ENCODE results near the gene ARID3A.

The ARID3A gene

GRCh38 chr19:901216-902092 lies 24.4 kb upstream of the ARID3A start:
- Histone ChIP-seq H3K9ac (ENCODE audit: low read depth in 1 of 2, low read length in 2 of 2) (no peak overlapping the region), H3K27me3 (ENCODE audit: control insufficient read depth in 2 of 2, insufficient read depth in 2 of 2, low read length in 2 of 2) (no peaks in the 10 kb centered on the region), H3K27ac (ENCODE audit: low read depth in 2 of 2, low read length in 2 of 2) (no peak overlapping the region), H3K4me1 (ENCODE audit: control insufficient read depth in 2 of 2, insufficient read depth in 2 of 2, low read length in 2 of 2) (peaks cover 0 to 1% of the 10 kb centered on the region in 2 donors), H3K9me3 (ENCODE audit: control insufficient read depth in 2 of 2, low read length in 2 of 2) (no peaks in the 10 kb centered on the region), H3K36me3 (ENCODE audit: control insufficient read depth in 2 of 2, insufficient read depth in 2 of 2, low read length in 2 of 2) (peaks cover 0 to 9% of the 10 kb centered on the region in 2 donors), H3K4me3 (ENCODE audit: low read length in 2 of 2) (no peak overlapping the region)

DNA sequence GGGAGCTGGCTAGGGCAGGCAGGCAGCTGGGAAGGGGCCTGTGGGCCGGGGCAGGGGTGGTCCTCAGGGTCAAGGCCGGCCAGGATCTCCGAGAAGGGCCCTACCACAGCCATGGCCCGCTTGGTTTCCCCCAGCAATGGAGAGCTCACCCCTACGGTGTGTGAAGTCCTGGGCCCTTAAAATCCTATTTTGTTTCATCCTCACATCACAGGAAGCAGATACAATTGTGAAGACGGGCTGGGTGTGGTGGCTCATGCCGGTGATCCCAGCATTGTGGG lies 23.8 kb upstream of the ARID3A start:
- H3K27ac ChIP-seq (ENCODE audit: low read depth in 2 of 2, low read length in 2 of 2) = no peak overlapping the region
- peaks cover 0 to 7% of the 10 kb centered on the region in 2 donors for H3K36me3 ChIP-seq (ENCODE audit: control insufficient read depth in 2 of 2, insufficient read depth in 2 of 2, low read length in 2 of 2)
- H3K9me3 ChIP-seq (ENCODE audit: control insufficient read depth in 2 of 2, low read length in 2 of 2) = no peaks in the 10 kb centered on the region

DNA sequence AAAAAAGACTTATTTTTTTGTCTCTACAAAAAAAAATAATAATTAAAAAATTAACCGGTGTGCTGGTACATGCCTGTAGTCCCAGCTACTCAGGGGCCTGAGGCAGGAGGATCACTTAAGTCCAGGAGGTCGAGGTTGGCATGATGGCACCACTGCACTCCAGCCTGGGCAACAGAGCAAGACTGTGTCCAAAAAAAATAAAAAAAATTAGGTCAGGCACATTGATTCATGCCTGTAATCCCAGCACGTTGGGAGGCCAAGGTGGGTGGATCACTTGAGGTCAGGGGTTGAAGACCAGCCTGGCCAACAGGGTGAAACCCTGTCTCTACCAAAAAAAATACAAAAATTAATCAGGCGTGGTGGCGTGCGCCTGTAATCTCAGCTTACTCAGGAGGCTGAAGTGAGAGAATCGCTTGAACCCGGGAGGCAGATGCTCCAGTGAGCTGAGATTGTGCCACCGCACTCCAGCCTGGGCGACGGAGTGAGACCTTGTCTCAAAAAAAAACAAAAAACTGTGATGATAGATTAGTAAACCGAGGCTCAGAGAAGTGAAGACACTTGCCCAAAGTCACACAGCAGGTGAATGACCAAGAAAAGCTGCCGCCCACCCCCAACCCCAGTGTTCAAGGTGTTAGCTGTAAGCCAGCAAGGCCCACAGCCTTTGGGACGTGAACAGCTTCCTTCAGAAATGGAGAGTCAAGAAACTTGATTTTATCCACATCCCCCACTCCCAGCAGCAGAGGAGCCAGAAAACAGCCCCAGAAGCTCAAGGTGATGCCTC lies 23.2 kb upstream of the ARID3A start:
- Histone ChIP-seq H3K4me1 (ENCODE audit: control insufficient read depth in 2 of 2, insufficient read depth in 2 of 2, low read length in 2 of 2) (peaks cover 0 to 3% of the 10 kb centered on the region in 2 donors), H3K36me3 (ENCODE audit: control insufficient read depth in 2 of 2, insufficient read depth in 2 of 2, low read length in 2 of 2) (peaks cover 0 to 5% of the 10 kb centered on the region in 2 donors), H3K4me3 (ENCODE audit: low read length in 2 of 2) (no peak overlapping the region), H3K9me3 (ENCODE audit: control insufficient read depth in 2 of 2, low read length in 2 of 2) (no peaks in the 10 kb centered on the region), H3K9ac (ENCODE audit: low read depth in 1 of 2, low read length in 2 of 2) (no peak overlapping the region), H3K27ac (ENCODE audit: low read depth in 2 of 2, low read length in 2 of 2) (no peak overlapping the region), H3K27me3 (ENCODE audit: control insufficient read depth in 2 of 2, insufficient read depth in 2 of 2, low read length in 2 of 2) (no peaks in the 10 kb centered on the region)

More for the DNA sequence above, 23.8 kb upstream of the ARID3A start:
- H3K4me3 ChIP-seq (ENCODE audit: low read length in 2 of 2) = no peak overlapping the region
- peaks cover 0 to 3% of the 10 kb centered on the region in 2 donors for H3K4me1 ChIP-seq (ENCODE audit: control insufficient read depth in 2 of 2, insufficient read depth in 2 of 2, low read length in 2 of 2)
- H3K27me3 ChIP-seq (ENCODE audit: control insufficient read depth in 2 of 2, insufficient read depth in 2 of 2, low read length in 2 of 2) = no peaks in the 10 kb centered on the region
- H3K9ac ChIP-seq (ENCODE audit: low read depth in 1 of 2, low read length in 2 of 2) = no peak overlapping the region

GRCh38 chr19:903266-903797 lies 22.5 kb upstream of the ARID3A start:
- H3K27ac ChIP-seq (ENCODE audit: low read depth in 2 of 2, low read length in 2 of 2) = no peak overlapping the region
- no peaks in the 10 kb centered on the region for H3K27me3 ChIP-seq (ENCODE audit: control insufficient read depth in 2 of 2, insufficient read depth in 2 of 2, low read length in 2 of 2)
- H3K36me3 ChIP-seq (ENCODE audit: control insufficient read depth in 2 of 2, insufficient read depth in 2 of 2, low read length in 2 of 2) = peaks cover 0 to 5% of the 10 kb centered on the region in 2 donors
- peaks cover 2 to 3% of the 10 kb centered on the region in 2 donors for H3K4me1 ChIP-seq (ENCODE audit: control insufficient read depth in 2 of 2, insufficient read depth in 2 of 2, low read length in 2 of 2)
- no peaks in the 10 kb centered on the region for H3K9me3 ChIP-seq (ENCODE audit: control insufficient read depth in 2 of 2, low read length in 2 of 2)
- no peak overlapping the region for H3K9ac ChIP-seq (ENCODE audit: low read depth in 1 of 2, low read length in 2 of 2)
- H3K4me3 ChIP-seq (ENCODE audit: low read length in 2 of 2) = no peak overlapping the region

DNA sequence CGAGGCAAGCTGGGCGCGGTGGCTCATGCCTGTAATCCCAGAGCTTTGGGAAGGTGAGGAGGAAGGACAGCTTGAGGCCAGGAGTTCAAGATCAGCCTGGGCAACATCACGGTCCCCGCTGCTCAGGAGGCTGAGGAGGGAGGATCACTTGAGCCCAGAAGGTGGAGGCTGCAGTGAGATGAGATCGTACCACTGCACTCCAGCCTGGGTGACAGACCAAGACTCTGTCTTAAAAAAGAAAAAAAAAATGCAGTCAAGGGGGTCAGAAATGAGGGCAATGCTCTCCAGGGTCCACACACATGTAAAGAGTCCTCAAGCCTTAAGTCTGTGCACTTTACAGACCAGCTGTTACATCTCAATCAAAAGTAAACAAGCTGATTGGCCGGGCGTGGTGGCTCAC lies 21.3 kb upstream of the ARID3A start:
- no peaks in the 10 kb centered on the region for H3K9me3 ChIP-seq (ENCODE audit: control insufficient read depth in 2 of 2, low read length in 2 of 2)
- H3K4me1 ChIP-seq (ENCODE audit: control insufficient read depth in 2 of 2, insufficient read depth in 2 of 2, low read length in 2 of 2) = peaks cover 7 to 11% of the 10 kb centered on the region in 2 donors
- H3K9ac ChIP-seq (ENCODE audit: low read depth in 1 of 2, low read length in 2 of 2) = no peak overlapping the region
- peaks cover 0 to 5% of the 10 kb centered on the region in 2 donors for H3K36me3 ChIP-seq (ENCODE audit: control insufficient read depth in 2 of 2, insufficient read depth in 2 of 2, low read length in 2 of 2)
- H3K27ac ChIP-seq (ENCODE audit: low read depth in 2 of 2, low read length in 2 of 2) = no peak overlapping the region
- no peak overlapping the region for H3K4me3 ChIP-seq (ENCODE audit: low read length in 2 of 2)
- no peaks in the 10 kb centered on the region for H3K27me3 ChIP-seq (ENCODE audit: control insufficient read depth in 2 of 2, insufficient read depth in 2 of 2, low read length in 2 of 2)

- Histone ChIP-seq H3K27me3 (ENCODE audit: control insufficient read depth in 2 of 2, insufficient read depth in 2 of 2, low read length in 2 of 2) (no peaks in the 10 kb centered on the region), H3K4me3 (ENCODE audit: low read length in 2 of 2) (no peak overlapping the region), H3K4me1 (ENCODE audit: control insufficient read depth in 2 of 2, insufficient read depth in 2 of 2, low read length in 2 of 2) (peaks cover 10 to 18% of the 10 kb centered on the region in 2 donors), H3K9me3 (ENCODE audit: control insufficient read depth in 2 of 2, low read length in 2 of 2) (no peaks in the 10 kb centered on the region), H3K27ac (ENCODE audit: low read depth in 2 of 2, low read length in 2 of 2) (no peak overlapping the region), H3K9ac (ENCODE audit: low read depth in 1 of 2, low read length in 2 of 2) (no peak overlapping the region), H3K36me3 (ENCODE audit: control insufficient read depth in 2 of 2, insufficient read depth in 2 of 2, low read length in 2 of 2) (peaks cover 0 to 2% of the 10 kb centered on the region in 2 donors)
Observed at GRCh38 chr19:906480-906879, 19.4 kb upstream of the ARID3A start.

DNA sequence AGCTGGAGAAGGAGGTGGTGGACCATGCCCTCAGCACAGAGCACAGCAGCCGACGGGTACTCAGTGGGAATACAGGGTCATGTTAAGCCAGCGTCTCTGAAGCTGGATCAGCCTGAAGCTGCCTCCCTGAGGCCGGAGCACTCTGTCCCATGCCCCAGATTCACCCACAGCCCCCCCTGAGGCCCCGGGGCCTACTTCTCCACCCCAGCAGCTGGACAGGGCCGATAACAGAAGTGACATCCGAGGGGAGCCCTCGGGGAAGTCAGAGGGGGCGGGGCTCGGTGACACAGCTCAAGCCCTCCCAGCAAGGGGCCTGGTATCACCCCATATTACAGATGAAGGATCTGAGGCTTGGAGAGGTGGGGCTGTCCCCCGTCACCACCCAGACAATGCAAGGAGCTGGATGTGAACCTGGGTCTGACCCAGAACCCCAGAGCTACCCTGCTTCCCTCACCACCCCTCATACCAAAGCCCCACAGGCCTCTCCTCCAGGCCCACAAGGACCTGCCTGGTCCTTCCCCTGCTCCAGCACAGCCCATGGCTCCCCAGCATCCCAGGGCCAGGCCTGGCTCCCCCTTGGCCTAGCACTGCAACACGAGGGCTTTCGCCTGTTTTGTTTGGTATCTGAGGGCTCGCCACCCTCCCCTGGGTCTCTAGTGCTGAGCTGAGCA lies 18.5 kb upstream of the ARID3A start:
- Histone ChIP-seq H3K9ac (ENCODE audit: low read depth in 1 of 2, low read length in 2 of 2) (no peak overlapping the region), H3K4me3 (ENCODE audit: low read length in 2 of 2) (no peak overlapping the region), H3K36me3 (ENCODE audit: control insufficient read depth in 2 of 2, insufficient read depth in 2 of 2, low read length in 2 of 2) (no peaks in the 10 kb centered on the region), H3K4me1 (ENCODE audit: control insufficient read depth in 2 of 2, insufficient read depth in 2 of 2, low read length in 2 of 2) (peaks cover 10 to 18% of the 10 kb centered on the region in 2 donors), H3K27me3 (ENCODE audit: control insufficient read depth in 2 of 2, insufficient read depth in 2 of 2, low read length in 2 of 2) (no peaks in the 10 kb centered on the region), H3K9me3 (ENCODE audit: control insufficient read depth in 2 of 2, low read length in 2 of 2) (no peaks in the 10 kb centered on the region), H3K27ac (ENCODE audit: low read depth in 2 of 2, low read length in 2 of 2) (peak overlapping the region in 1 of 2 donors; percentile 32)

DNA sequence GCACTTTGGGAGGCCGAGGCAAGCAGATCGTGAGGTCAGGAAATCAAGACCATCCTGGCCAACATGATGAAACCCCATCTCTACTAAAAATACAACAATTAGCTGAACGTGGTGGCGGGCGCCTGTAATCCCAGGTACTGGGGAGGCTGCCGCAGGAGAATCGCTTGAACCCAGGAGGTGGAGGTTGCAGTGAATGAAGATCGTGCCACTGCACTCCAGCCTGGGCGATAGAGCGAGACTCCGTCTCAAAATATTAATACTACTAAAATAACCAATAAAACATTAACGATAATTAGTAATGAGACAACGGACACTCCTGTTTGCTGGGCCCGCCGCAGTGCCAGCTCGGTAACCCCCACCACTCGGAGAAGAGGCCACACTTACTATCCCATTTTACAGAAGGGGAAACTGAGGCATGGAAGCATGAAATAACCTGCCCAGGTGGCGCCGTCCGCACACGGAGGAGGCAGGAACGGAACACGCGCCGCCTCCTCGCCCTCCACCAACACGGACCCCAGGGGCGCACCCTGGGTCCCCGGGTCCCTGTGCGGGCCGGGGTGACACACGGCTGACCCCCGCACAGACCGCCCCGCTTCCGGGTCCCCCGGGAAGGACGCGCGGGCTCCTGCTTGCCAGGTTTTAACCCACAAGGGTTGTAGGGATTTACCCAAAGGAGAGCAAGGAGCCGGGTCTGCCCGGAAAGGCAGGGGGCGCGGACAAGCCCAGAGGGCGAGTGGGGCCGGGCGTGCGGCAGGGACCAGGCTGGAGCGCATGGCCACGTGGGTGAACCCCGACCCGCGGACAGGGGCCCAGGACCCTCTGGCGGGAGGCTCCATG lies 14.4 kb upstream of the ARID3A start:
- Histone ChIP-seq H3K27ac (ENCODE audit: low read depth in 2 of 2, low read length in 2 of 2) (no peak overlapping the region), H3K4me3 (ENCODE audit: low read length in 2 of 2) (no peak overlapping the region), H3K27me3 (ENCODE audit: control insufficient read depth in 2 of 2, insufficient read depth in 2 of 2, low read length in 2 of 2) (no peaks in the 10 kb centered on the region), H3K9me3 (ENCODE audit: control insufficient read depth in 2 of 2, low read length in 2 of 2) (no peaks in the 10 kb centered on the region), H3K9ac (ENCODE audit: low read depth in 1 of 2, low read length in 2 of 2) (no peak overlapping the region), H3K36me3 (ENCODE audit: control insufficient read depth in 2 of 2, insufficient read depth in 2 of 2, low read length in 2 of 2) (no peaks in the 10 kb centered on the region), H3K4me1 (ENCODE audit: control insufficient read depth in 2 of 2, insufficient read depth in 2 of 2, low read length in 2 of 2) (peaks cover 13 to 22% of the 10 kb centered on the region in 2 donors)
